Mesothelial cell of epicardium (in vitro differentiated cells): ENCODE measurements around the gene TRIM66. TPM values are rescaled to one million over a fixed set of nuclear protein-coding genes. Genes with fewer than 3 reads are reported as not detected.

ENCODE experiments used
- DNase-seq, 2 experiments: peaks; one replicate each; pipeline ENCODE4 v3.0.0; 2021; ENCODE audit warnings: low spot score in 2 of 2; ENCODE audit not compliant: unreplicated experiment in 2 of 2
- H3K27ac Mint-ChIP-seq: 2 replicates; pipeline ENCODE4 v1.8.0; 2021; ENCODE audit warnings: mixed read lengths
- H3K27me3 Mint-ChIP-seq: 2 replicates; pipeline ENCODE4 v1.8.0; 2021; ENCODE audit warnings: low read depth, mixed read lengths
- H3K36me3 Mint-ChIP-seq: 2 replicates; pipeline ENCODE4 v1.8.0; 2021; ENCODE audit warnings: mixed read lengths
- H3K4me1 Mint-ChIP-seq: 2 replicates; pipeline ENCODE4 v1.8.0; 2021; ENCODE audit warnings: mixed read lengths
- H3K4me3 Mint-ChIP-seq: 2 replicates; pipeline ENCODE4 v1.8.0; 2021; ENCODE audit warnings: mild to moderate bottlenecking, moderate library complexity, mixed read lengths
- H3K9me3 Mint-ChIP-seq: 2 replicates; pipeline ENCODE4 v1.8.0; 2021; ENCODE audit warnings: mixed read lengths
- total RNA-seq: library from RNA; stranded (reverse); gene quantifications from 3 replicates; pipeline ENCODE4 v1.2.1, GENCODE V29; 2021
- TF ChIP-seq, protein P1 (sequence below): fragments of 200-600 bp; sonication (generic); IDR thresholded peaks from one replicate; pipeline ENCODE4 v1.5.0; 2021; ENCODE audit warnings: antibody characterized with exemption; ENCODE audit not compliant: unreplicated experiment

TRIM66 gene
- total RNA-seq, 1 donor from 2014 or later = 8.3 TPM

- H3K27me3 Mint-ChIP-seq = no peaks in the 10 kb centered on the region
- peak overlapping the region; percentile 97 for H3K4me3 Mint-ChIP-seq
- peaks cover 5% of the 10 kb centered on the region for H3K9me3 Mint-ChIP-seq
- TF ChIP-seq, protein P1, sequence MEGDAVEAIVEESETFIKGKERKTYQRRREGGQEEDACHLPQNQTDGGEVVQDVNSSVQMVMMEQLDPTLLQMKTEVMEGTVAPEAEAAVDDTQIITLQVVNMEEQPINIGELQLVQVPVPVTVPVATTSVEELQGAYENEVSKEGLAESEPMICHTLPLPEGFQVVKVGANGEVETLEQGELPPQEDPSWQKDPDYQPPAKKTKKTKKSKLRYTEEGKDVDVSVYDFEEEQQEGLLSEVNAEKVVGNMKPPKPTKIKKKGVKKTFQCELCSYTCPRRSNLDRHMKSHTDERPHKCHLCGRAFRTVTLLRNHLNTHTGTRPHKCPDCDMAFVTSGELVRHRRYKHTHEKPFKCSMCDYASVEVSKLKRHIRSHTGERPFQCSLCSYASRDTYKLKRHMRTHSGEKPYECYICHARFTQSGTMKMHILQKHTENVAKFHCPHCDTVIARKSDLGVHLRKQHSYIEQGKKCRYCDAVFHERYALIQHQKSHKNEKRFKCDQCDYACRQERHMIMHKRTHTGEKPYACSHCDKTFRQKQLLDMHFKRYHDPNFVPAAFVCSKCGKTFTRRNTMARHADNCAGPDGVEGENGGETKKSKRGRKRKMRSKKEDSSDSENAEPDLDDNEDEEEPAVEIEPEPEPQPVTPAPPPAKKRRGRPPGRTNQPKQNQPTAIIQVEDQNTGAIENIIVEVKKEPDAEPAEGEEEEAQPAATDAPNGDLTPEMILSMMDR = no peak
- H3K36me3 Mint-ChIP-seq = peaks cover 21% of the 10 kb centered on the region
- DNase-seq = no peak
- H3K27ac Mint-ChIP-seq = peak overlapping the region; percentile 99
- peaks cover 35% of the 10 kb centered on the region for H3K4me1 Mint-ChIP-seq
These were observed 796 bp upstream of the TRIM66 start for GRCh38 chr11:8683115-8683807.

DNA sequence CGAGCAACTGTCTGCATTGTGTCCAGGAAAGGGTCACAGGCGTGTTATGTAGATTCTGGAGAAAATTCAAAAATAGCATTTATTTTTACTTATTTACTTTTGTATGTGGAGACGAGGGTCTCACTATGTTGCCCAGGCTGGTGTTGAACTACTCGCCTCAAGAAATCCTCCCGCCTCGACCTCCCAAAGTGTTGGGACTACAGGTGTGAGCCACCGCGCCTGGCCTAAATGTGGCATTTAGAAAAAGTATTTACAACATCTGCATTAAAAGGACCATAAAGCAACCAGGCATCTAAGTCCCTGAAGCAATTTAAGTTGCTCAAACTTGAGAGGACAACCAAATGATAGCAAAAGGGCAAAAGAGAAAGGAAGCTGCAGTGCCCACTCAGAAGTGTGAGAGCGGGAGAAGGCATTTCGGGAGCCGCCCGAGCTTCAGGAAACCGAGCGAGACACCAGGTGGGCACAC lies 595 bp downstream of the TRIM66 start:
- peak overlapping the region; percentile 99 for H3K27ac Mint-ChIP-seq
- peaks cover 29% of the 10 kb centered on the region for H3K4me1 Mint-ChIP-seq
- TF ChIP-seq, protein P1 = no peak
- H3K9me3 Mint-ChIP-seq = peaks cover 5% of the 10 kb centered on the region
- DNase-seq = no peak
- H3K27me3 Mint-ChIP-seq = no peaks in the 10 kb centered on the region
- H3K4me3 Mint-ChIP-seq = peak overlapping the region; percentile 97
- peaks cover 21% of the 10 kb centered on the region for H3K36me3 Mint-ChIP-seq

DNA sequence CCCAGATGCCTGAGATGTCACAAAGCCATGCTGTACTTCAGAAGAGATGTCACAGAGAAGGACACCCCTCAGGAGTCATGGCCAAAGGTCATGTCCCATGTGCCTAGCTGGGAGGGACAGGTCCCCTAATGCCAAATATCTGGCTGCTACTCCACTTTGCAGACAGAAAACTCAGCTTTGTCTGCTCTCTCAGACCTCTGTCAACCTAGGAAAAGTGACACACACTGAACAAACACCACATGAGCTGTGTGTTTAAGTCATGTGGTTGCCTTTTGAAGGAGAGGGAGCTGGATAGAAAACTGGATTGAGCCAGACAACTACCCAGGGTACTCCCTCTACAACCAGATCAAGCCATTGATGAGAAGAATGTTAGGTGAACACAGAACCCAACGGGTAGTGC lies 3.5 kb downstream of the TRIM66 start:
- H3K9me3 Mint-ChIP-seq = peaks cover 5% of the 10 kb centered on the region
- TF ChIP-seq, protein P1 = no peak
- H3K27me3 Mint-ChIP-seq = no peaks in the 10 kb centered on the region
- H3K4me3 Mint-ChIP-seq = no peak overlapping the region
- no peak overlapping the region for H3K27ac Mint-ChIP-seq
- DNase-seq = no peak
- H3K4me1 Mint-ChIP-seq = peaks cover 18% of the 10 kb centered on the region
- H3K36me3 Mint-ChIP-seq = peaks cover 7% of the 10 kb centered on the region

DNA sequence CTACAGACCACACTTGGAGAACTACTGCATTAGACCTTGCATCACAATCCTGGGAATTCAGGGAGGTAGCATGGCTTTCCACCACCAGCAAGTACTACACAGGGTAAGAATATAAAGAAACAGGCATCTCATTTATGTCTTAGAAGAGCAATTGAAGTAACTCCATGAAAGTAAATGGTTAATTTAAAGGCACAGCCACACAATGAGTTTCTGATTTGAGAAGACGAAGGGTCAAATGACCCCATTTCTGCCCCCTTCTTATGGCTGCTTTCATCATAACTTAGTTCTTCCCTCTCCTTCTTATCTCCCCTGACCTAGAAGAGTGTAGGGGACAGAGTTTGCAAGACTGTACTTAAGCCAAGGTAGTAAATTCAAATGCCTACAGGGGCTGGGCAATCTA lies 6.0 kb downstream of the TRIM66 start:
- TF ChIP-seq, protein P1 = no peak
- Mint-ChIP-seq H3K36me3 (peaks cover 7% of the 10 kb centered on the region), H3K4me1 (peaks cover 10% of the 10 kb centered on the region), H3K27ac (no peak overlapping the region), H3K27me3 (no peaks in the 10 kb centered on the region), H3K9me3 (peaks cover 5% of the 10 kb centered on the region), H3K4me3 (no peak overlapping the region)
- no peak for DNase-seq

- H3K9me3 Mint-ChIP-seq = no peaks in the 10 kb centered on the region
- no peaks in the 10 kb centered on the region for H3K27me3 Mint-ChIP-seq
These were observed 7.6 kb downstream of the TRIM66 start for GRCh38 chr11:8674859-8675258.

More at GRCh38 chr11:8674859-8675258, 7.6 kb downstream of the TRIM66 start:
- TF ChIP-seq, protein P1 = no peak
- DNase-seq = no peak
- Mint-ChIP-seq H3K27ac (no peak overlapping the region), H3K36me3 (peaks cover 2% of the 10 kb centered on the region), H3K4me3 (no peak overlapping the region), H3K4me1 (peaks cover 11% of the 10 kb centered on the region)
